ENCODE measurements around the gene ATG4A. TPM values are rescaled to one million over a fixed set of nuclear protein-coding genes. Genes with fewer than 3 reads are reported as not detected.

ATG4A gene
- total and polyA plus RNA-seq, 9 of the 15 experiments (the other 6 are each of a cell fraction or from before 2014, with no cell fraction given) = 7.3 to 24.5 (median 16.6) TPM

GRCh38 chrX:108088511-108088910 is 3.1 kb upstream of the ATG4A start (continued):
- TF ChIP-seq ZFP30 (CRISPR knock-in tag; IDR thresholded peaks at IDR 0.05; ENCODE audit: borderline replicate concordance) (no peak), CBX2 (IDR thresholded peaks at IDR 0.05; ENCODE audit: insufficient read depth, low read length, poor library complexity, severe bottlenecking) (no peak), HOMEZ (CRISPR knock-in tag; IDR thresholded peaks at IDR 0.05) (no peak), TRIM28 (IDR thresholded peaks at IDR 0.05) (no peak), ZMIZ1 (IDR thresholded peaks at IDR 0.05; ENCODE audit: low read depth in 2 of 2, low read length in 2 of 2) (0 out of 4 replicates have a peak, but pooled peaks of 1 of the 2 experiments have one; percentile 46), CEBPG (CRISPR knock-in tag; IDR thresholded peaks at IDR 0.05) (peak; percentile 29; the same call in 1 of the 2 replicates), CEBPG (tag; conservative IDR thresholded peaks at IDR 0.05 in 1 of 2, IDR thresholded peaks at IDR 0.05 in 1 of 2) (peak in 1 of 2 experiments; percentile 84; a peak in 3 of 4 replicates), TGIF2 (CRISPR knock-in tag; IDR thresholded peaks at IDR 0.05) (no peak), SPI1 (IDR thresholded peaks at IDR 0.05; ENCODE audit: borderline replicate concordance, low read depth, low read length) (no peak), ZEB2 (IDR thresholded peaks at IDR 0.05) (no peak), TEAD4 (IDR thresholded peaks at IDR 0.05; ENCODE audit: low read length) (peak; percentile 92), TEAD4 (CRISPR knock-in tag; IDR thresholded peaks at IDR 0.05; ENCODE audit: borderline replicate concordance) (no peak), HMBOX1 (IDR thresholded peaks at IDR 0.05) (no peak)
- TF ChIP-seq, protein P1, sequence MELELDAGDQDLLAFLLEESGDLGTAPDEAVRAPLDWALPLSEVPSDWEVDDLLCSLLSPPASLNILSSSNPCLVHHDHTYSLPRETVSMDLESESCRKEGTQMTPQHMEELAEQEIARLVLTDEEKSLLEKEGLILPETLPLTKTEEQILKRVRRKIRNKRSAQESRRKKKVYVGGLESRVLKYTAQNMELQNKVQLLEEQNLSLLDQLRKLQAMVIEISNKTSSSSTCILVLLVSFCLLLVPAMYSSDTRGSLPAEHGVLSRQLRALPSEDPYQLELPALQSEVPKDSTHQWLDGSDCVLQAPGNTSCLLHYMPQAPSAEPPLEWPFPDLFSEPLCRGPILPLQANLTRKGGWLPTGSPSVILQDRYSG (tag; conservative IDR thresholded peaks at IDR 0.05; ENCODE audit: low read depth) = no peak
- TF ChIP-seq, protein P2, sequence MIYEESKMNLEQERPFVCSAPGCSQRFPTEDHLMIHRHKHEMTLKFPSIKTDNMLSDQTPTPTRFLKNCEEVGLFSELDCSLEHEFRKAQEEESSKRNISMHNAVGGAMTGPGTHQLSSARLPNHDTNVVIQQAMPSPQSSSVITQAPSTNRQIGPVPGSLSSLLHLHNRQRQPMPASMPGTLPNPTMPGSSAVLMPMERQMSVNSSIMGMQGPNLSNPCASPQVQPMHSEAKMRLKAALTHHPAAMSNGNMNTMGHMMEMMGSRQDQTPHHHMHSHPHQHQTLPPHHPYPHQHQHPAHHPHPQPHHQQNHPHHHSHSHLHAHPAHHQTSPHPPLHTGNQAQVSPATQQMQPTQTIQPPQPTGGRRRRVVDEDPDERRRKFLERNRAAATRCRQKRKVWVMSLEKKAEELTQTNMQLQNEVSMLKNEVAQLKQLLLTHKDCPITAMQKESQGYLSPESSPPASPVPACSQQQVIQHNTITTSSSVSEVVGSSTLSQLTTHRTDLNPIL (CRISPR knock-in tag; IDR thresholded peaks at IDR 0.05) = no peak
- TF ChIP-seq, protein P3, sequence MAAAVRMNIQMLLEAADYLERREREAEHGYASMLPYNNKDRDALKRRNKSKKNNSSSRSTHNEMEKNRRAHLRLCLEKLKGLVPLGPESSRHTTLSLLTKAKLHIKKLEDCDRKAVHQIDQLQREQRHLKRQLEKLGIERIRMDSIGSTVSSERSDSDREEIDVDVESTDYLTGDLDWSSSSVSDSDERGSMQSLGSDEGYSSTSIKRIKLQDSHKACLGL (CRISPR knock-in tag; IDR thresholded peaks at IDR 0.05; ENCODE audit: borderline replicate concordance, poor library complexity, severe bottlenecking) = no peak
- TF ChIP-seq, protein P4, sequence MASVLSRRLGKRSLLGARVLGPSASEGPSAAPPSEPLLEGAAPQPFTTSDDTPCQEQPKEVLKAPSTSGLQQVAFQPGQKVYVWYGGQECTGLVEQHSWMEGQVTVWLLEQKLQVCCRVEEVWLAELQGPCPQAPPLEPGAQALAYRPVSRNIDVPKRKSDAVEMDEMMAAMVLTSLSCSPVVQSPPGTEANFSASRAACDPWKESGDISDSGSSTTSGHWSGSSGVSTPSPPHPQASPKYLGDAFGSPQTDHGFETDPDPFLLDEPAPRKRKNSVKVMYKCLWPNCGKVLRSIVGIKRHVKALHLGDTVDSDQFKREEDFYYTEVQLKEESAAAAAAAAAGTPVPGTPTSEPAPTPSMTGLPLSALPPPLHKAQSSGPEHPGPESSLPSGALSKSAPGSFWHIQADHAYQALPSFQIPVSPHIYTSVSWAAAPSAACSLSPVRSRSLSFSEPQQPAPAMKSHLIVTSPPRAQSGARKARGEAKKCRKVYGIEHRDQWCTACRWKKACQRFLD (CRISPR knock-in tag; IDR thresholded peaks at IDR 0.05) = no peak

Measured in K562 (cell line).